HCT116 (cell line): ENCODE data around the gene MDH1. TPM values are rescaled to one million over a fixed set of nuclear protein-coding genes. Genes with fewer than 3 reads are reported as not detected.

ENCODE experiments used
- ATAC-seq: fragments of 200-7000 bp; cut with Tn5 transposase; 2 replicates; pipeline ENCODE4 v1.9.1; 2020; ENCODE audit warnings: mild to moderate bottlenecking, moderate library complexity
- BruUV-seq: library from RNA; stranded (reverse); fragments of 400-500 nt; replicated peaks from 2 replicates; lab custom pipeline; 2021; lab: Mats Ljungman, UMichigan
- CTCF ChIA-PET: fragments of 300-600 bp; sonication (Branson Sonifier 250); formaldehyde crosslinking; loops from one replicate; lab custom pipeline; 2021; ENCODE audit warnings: antibody characterized with exemption; lab: Charles Lee
- POLR2A ChIA-PET: fragments of 300-600, 350-600 bp; sonication (Branson Sonifier 250); formaldehyde crosslinking; loops from one replicate; lab custom pipeline; 2021; ENCODE audit warnings: antibody characterized with exemption; lab: Charles Lee
- RAD21 ChIA-PET, 2 experiments: fragments of 300-600 bp; sonication (Branson Sonifier 250); formaldehyde crosslinking; loops; one replicate each; lab custom pipeline; 2023; ENCODE audit warnings: low total read pairs in 2 of 2; ENCODE audit not compliant: uncharacterized antibody in 2 of 2, unreplicated experiment in 2 of 2, low non-redundant PET in 1 of 2; lab: Charles Lee
- DNase-seq: peaks from one replicate; pipeline ENCODE4 v3.0.0-alpha.2; 2010; ENCODE audit warnings: low read depth, low spot score
- H2AFZ ChIP-seq: fragments of 200-600 bp; shearing (Covaris generic), sonication (generic); 2 replicates; pipeline ENCODE4 v1.6.1; 2017; ENCODE audit warnings: low read depth, mixed run types, mixed read lengths, antibody characterized with exemption, low read length; ENCODE audit not compliant: poor library complexity, severe bottlenecking
- H3K27ac ChIP-seq: 2 replicates; pipeline ENCODE4 v1.5.1; 2012; ENCODE audit warnings: low read depth, low read length
- H3K27me3 ChIP-seq: fragments of 200-600 bp; sonication (generic); 2 replicates; pipeline ENCODE4 v1.6.1; 2016; ENCODE audit warnings: mixed run types, low read length, mixed read lengths; ENCODE audit not compliant: insufficient read depth
- H3K36me3 ChIP-seq, 2 experiments: fragments of 200-500 bp in 1 of 2; fragments of 200-600 bp in 1 of 2; sonication (Bioruptor generic) in 1 of 2; sonication (generic) in 1 of 2; 2 replicates each; pipeline versions ENCODE4 v1.5.1 to v1.6.1; 2014 to 2016; ENCODE audit warnings: low read length in 2 of 2, inconsistent platforms in 1 of 2, mixed read lengths in 1 of 2, mixed run types in 1 of 2; ENCODE audit not compliant: insufficient read depth in 2 of 2, control insufficient read depth in 1 of 2
- H3K4me1 ChIP-seq, 2 experiments: fragments of 200-600 bp in 1 of 2; sonication (generic) in 1 of 2; 2 replicates each; pipeline versions ENCODE4 v1.5.1 to v1.6.1; 2012 to 2017; ENCODE audit warnings: low read length in 2 of 2, inconsistent platforms in 1 of 2, mild to moderate bottlenecking in 1 of 2, mixed read lengths in 1 of 2, mixed run types in 1 of 2, moderate library complexity in 1 of 2; ENCODE audit not compliant: insufficient read depth in 2 of 2, control insufficient read depth in 1 of 2
- H3K4me2 ChIP-seq: fragments of 200-600 bp; sonication (generic); 2 replicates; pipeline ENCODE4 v1.6.1; 2017; ENCODE audit warnings: mixed run types, low read length, mixed read lengths
- H3K4me3 ChIP-seq, 2 experiments: fragments of 200-600 bp in 1 of 2; sonication (generic) in 1 of 2; replicated peaks in 1 of 2; 2 replicates each; pipeline ENCODE4 v1.5.1; 2011 to 2016; ENCODE audit warnings: low read length in 2 of 2, control low read depth in 1 of 2, low read depth in 1 of 2, mild to moderate bottlenecking in 1 of 2, mixed read lengths in 1 of 2, mixed run types in 1 of 2
- H3K79me2 ChIP-seq: fragments of 200-600 bp; sonication (generic); 2 replicates; pipeline ENCODE4 v1.6.1; 2017; ENCODE audit warnings: mild to moderate bottlenecking, mixed run types, low read length, moderate library complexity, mixed read lengths; ENCODE audit not compliant: insufficient read depth
- H3K9ac ChIP-seq: fragments of 200-600 bp; sonication (generic); 2 replicates; pipeline ENCODE4 v1.6.1; 2016; ENCODE audit warnings: low read length, mixed read lengths
- H3K9me2 ChIP-seq: fragments of 200-600 bp; sonication (generic), shearing (Covaris generic); 2 replicates; pipeline ENCODE4 v1.6.1; 2017; ENCODE audit warnings: mixed run types, mild to moderate bottlenecking, moderate library complexity; ENCODE audit not compliant: insufficient read depth
- H3K9me3 ChIP-seq, 2 experiments: fragments of 200-500 bp in 1 of 2; fragments of 200-600 bp in 1 of 2; sonication (Bioruptor generic) in 1 of 2; sonication (generic) in 1 of 2; 2 replicates each; pipeline ENCODE4 v1.6.1; 2014 to 2017; ENCODE audit warnings: low read length in 2 of 2, mixed read lengths in 2 of 2, inconsistent platforms in 1 of 2, low read depth in 1 of 2, mild to moderate bottlenecking in 1 of 2, mixed run types in 1 of 2, moderate library complexity in 1 of 2; ENCODE audit not compliant: control insufficient read depth in 1 of 2, insufficient read depth in 1 of 2
- H4K20me1 ChIP-seq: fragments of 200-600 bp; sonication (generic), shearing (Covaris generic); 2 replicates; pipeline ENCODE4 v1.6.1; 2017; ENCODE audit warnings: mixed run types, mild to moderate bottlenecking, moderate library complexity; ENCODE audit not compliant: insufficient read depth
- EZH2 ChIP-seq: fragments of 200-600 bp; sonication (generic); IDR thresholded peaks from 2 replicates; pipeline ENCODE4 v1.6.1; 2017; ENCODE audit warnings: antibody characterized with exemption, mixed run types
- EZH2phosphoT487 ChIP-seq: fragments of 200-600 bp; IDR thresholded peaks from 2 replicates; pipeline ENCODE4 v1.6.1; 2018; ENCODE audit warnings: antibody characterized with exemption, borderline replicate concordance
- FOSL1 ChIP-seq: IDR thresholded peaks from 2 replicates; pipeline ENCODE4 v1.6.1; 2012; ENCODE audit warnings: low read depth
- MAX ChIP-seq: IDR thresholded peaks from 2 replicates; pipeline ENCODE4 v1.6.1; 2012
- POLR2AphosphoS5 ChIP-seq: IDR thresholded peaks from 2 replicates; pipeline ENCODE4 v1.6.1; 2011; ENCODE audit warnings: mild to moderate bottlenecking, low read depth, low read length, moderate library complexity
- RAD21 ChIP-seq: IDR thresholded peaks from 2 replicates; pipeline ENCODE4 v1.6.1; 2012; ENCODE audit warnings: low read depth, mild to moderate bottlenecking
- SRF ChIP-seq: IDR thresholded peaks from 2 replicates; pipeline ENCODE4 v1.6.1; 2012; ENCODE audit warnings: low read depth
- YY1 ChIP-seq: IDR thresholded peaks from 2 replicates; pipeline ENCODE4 v1.6.1; 2011; ENCODE audit warnings: low read length, low read depth, moderate library complexity, mild to moderate bottlenecking; ENCODE audit not compliant: insufficient replicate concordance; ENCODE audit errors: extremely low read depth
- ZBTB33 ChIP-seq: IDR thresholded peaks from 2 replicates; pipeline ENCODE4 v1.6.1; 2011; ENCODE audit warnings: mild to moderate bottlenecking, low read length, moderate library complexity; ENCODE audit not compliant: insufficient replicate concordance; ENCODE audit errors: extremely low read depth
- ZFX ChIP-seq: fragments of 450-650 bp; IDR thresholded peaks from 2 replicates; pipeline ENCODE4 v1.6.1; 2017
- intact Hi-C: fragments of 100-400 bp; cut with micrococcal nuclease; formaldehyde crosslinking; loops from 2 replicates; pipeline ENCODE4 v1.10.0; 2022
- total RNA-seq: library from RNA; stranded (reverse); gene quantifications from one replicate; pipeline ENCODE4 v1.2.1, GENCODE V29; 2021; ENCODE audit not compliant: unreplicated experiment

Gene MDH1
- total RNA-seq, 1 experiment from 2014 or later, result 192 TPM

GRCh38 chr2:63545023-63545422, 43.7 kb upstream of the MDH1 start:
- TF ChIP-seq MAX (no peak), SRF (no peak), ZFX (no peak), POLR2AphosphoS5 (no peak), YY1 (no peak), FOSL1 (no peak), EZH2phosphoT487 (no peak), ZBTB33 (no peak), RAD21 (no peak), EZH2 (no peak)
- ChIA-PET POLR2A (no interaction called here), CTCF (no interaction called here), RAD21 (no interaction called here)
- H4K20me1 ChIP-seq, result no peaks in the 10 kb centered on the region
- no peak overlapping the region for H2AFZ ChIP-seq
- H3K9me3 ChIP-seq, result no peaks in the 10 kb centered on the region
- DNase-seq (no peak), ATAC-seq (no peak)
- no peak overlapping the region for H3K4me2 ChIP-seq
- no peak overlapping the region for H3K9ac ChIP-seq
- no peaks in the 10 kb centered on the region for H3K4me1 ChIP-seq
- H3K9me2 ChIP-seq, result no peaks in the 10 kb centered on the region
- H3K4me3 ChIP-seq, result no peak overlapping the region
- no TSS peak for BruUV-seq
- H3K27ac ChIP-seq, result no peak overlapping the region
- intact Hi-C loops, result loop anchor here (2.0 kb wide), 1 partner anchor 758 kb away; no protein-coding TSS in a partner anchor
- no peaks in the 10 kb centered on the region for H3K79me2 ChIP-seq
- H3K27me3 ChIP-seq, result no peaks in the 10 kb centered on the region
- H3K36me3 ChIP-seq, result no peaks in the 10 kb centered on the region
